Measurements from ENCODE around the gene KIRREL3. TPM values are rescaled to one million over a fixed set of nuclear protein-coding genes. Genes with fewer than 3 reads are reported as not detected.

KIRREL3 gene
- total RNA-seq, 1 donor: 0.45 TPM

- TF ChIP-seq CTCF (IDR thresholded peaks at IDR 0.05; ENCODE audit: insufficient read depth, low read length): no peak
- no peak overlapping the region for H3K4me3 ChIP-seq (ENCODE audit: low read depth, low read length)
- DNase-seq (ENCODE audit: low read depth): peak; percentile 28
Observed at GRCh38 chr11:126655807-126656128, 344.8 kb downstream of the KIRREL3 start.

- no peak for TF ChIP-seq CTCF (IDR thresholded peaks at IDR 0.05; ENCODE audit: insufficient read depth, low read length)
- DNase-seq (ENCODE audit: low read depth): peak; percentile 1
Observed at GRCh38 chr11:126654886-126655806, 345.4 kb downstream of the KIRREL3 start.

DNA sequence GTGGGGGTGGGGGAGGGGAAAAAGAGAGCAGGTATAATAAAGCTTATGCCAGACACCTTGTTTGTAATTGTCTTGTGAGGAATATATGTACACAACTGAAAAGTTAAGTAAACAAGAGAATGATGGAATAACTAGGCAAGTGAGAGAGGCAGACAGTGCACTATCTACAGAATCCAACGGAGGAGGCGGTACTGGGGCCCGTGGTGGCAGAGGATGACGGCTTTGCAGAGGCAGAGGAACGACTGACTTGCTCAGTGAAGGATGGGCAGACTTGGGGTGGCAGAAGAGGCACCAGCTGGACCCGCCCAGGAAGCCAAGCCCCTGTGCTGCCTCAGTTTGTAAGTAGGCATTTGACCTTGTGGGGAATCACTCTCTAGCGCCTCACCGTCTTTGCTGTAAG, 347.5 kb downstream of the KIRREL3 start:
- no peak for TF ChIP-seq CTCF (IDR thresholded peaks at IDR 0.05; ENCODE audit: insufficient read depth, low read length)

More at GRCh38 chr11:126654886-126655806, 345.4 kb downstream of the KIRREL3 start:
- no peak overlapping the region for H3K4me3 ChIP-seq (ENCODE audit: low read depth, low read length)

DNA sequence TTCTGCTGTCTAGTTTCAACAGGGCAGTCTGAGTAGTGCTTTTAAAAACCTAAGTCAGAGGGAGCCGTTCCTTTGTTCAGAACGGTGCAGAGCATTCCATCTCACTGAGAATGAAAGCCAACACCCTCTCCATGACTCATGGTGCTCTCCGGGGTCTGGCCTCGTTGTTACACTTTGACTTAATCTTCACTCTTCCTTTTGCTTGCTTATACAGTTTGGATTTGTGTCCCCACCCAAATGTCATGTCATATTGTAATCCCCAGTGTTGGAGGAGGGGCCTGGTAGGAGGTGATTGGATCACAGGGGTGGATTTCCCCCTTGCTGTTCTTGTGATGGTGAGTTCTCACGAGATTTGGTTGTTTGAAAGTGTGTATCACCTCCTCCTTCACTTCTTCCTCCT, 352.8 kb downstream of the KIRREL3 start:
- peak; percentile 78 for DNase-seq (ENCODE audit: low read depth)
- H3K4me3 ChIP-seq (ENCODE audit: low read depth, low read length): no peak overlapping the region
- TF ChIP-seq CTCF (IDR thresholded peaks at IDR 0.05; ENCODE audit: insufficient read depth, low read length): no peak

More for the DNA sequence above, 347.5 kb downstream of the KIRREL3 start:
- no peak for DNase-seq (ENCODE audit: low read depth)
- no peak overlapping the region for H3K4me3 ChIP-seq (ENCODE audit: low read depth, low read length)

DNA sequence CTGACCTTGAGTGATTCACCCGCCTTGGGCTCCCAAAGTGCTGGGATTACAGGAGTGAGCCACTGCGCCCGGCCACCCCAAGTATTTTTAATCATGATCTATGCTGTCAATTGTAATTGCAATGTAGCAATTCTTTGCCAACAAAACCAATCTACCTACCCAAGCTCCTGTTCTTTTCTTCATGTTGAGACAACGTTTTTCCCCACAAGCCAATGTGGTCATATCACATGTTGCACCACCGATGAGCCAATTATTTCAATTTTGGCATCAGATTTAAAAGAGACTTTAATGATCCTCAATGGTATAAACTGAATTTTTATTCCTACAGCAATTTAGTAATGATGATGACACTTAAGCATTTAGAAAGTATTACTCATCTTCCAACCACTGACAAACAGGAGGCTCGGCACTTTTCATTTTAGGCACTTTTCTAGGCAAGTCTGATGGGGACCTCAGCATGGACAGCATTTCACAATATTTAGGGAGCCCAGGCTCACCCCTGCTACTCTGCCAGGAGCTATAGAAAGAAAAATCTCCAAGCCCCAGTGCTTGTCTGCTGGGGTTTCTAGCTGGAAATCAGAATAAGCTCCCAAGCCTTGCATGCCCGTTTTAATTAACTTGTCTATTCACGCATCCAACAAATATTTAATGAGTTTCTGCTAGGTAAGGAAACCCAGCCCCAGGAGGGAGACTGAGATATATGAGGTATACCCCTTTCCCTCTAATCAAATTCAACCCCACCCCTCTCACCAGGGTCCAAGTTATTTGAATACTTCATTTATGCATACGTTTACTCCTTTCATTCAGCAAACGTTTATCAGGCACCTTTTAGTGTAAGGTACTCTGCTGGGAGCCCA, 353.6 kb downstream of the KIRREL3 start:
- no peak overlapping the region for H3K4me3 ChIP-seq (ENCODE audit: low read depth, low read length)
- TF ChIP-seq CTCF (IDR thresholded peaks at IDR 0.05; ENCODE audit: insufficient read depth, low read length): no peak
- DNase-seq (ENCODE audit: low read depth): peak; percentile 40

DNA sequence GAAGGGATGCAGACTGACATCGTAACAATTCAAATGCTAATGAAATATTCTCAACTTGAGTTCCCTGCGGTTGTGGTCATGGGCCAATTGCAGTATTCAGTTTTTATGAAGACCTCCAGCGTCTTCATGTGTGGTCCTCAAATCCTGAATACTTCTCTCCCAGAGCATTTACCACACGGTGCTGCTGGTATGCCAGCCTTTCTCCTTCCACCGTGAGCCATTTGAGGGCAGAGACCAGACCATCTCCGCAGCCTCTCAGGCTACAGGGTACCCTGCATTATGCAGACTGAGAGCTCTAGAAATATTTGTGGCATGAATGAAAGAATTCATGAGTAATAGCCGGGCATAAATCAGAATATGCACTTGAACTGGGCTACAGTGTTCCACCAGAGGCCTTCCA, 355.4 kb downstream of the KIRREL3 start:
- DNase-seq (ENCODE audit: low read depth): no peak
- TF ChIP-seq CTCF (IDR thresholded peaks at IDR 0.05; ENCODE audit: insufficient read depth, low read length): no peak
- H3K4me3 ChIP-seq (ENCODE audit: low read depth, low read length): no peak overlapping the region
